Measurements from ENCODE around the gene C1QC. TPM values are rescaled to one million over a fixed set of nuclear protein-coding genes. Genes with fewer than 3 reads are reported as not detected.
A peak's percentile ranks its signal among the peaks of the same experiment; 100 is the strongest.

Gene C1QC
- total RNA-seq, 1 experiment from 2014 or later = 0.59 TPM

- ChIA-PET POLR2A (no interaction called here), RAD21 (ENCODE audit: low non-redundant PET in 1 of 2, low total read pairs in 2 of 2, uncharacterized antibody in 2 of 2, unreplicated experiment in 2 of 2) (no interaction called here), CTCF (interaction anchor here (1.4 kb wide), 1 partner anchor 216 kb away, joined by 3 read pairs; no protein-coding TSS in a partner anchor)
- ATAC-seq (no peak), DNase-seq (ENCODE audit: low read depth, low spot score) (no peak)
- Histone ChIP-seq H3K9me2 (ENCODE audit: insufficient read depth) (no peaks in the 10 kb centered on the region), H2AFZ (ENCODE audit: low read depth, low read length, poor library complexity, severe bottlenecking) (no peak within 1 kb of the TSS), H3K36me3 (ENCODE audit: control insufficient read depth in 1 of 2, insufficient read depth in 2 of 2, low read length in 2 of 2) (no peaks in the 10 kb centered on the region), H3K9ac (ENCODE audit: low read length) (no peak within 1 kb of the TSS), H3K27me3 (ENCODE audit: insufficient read depth, low read length) (peaks cover 10% of the 10 kb centered on the region; the same call in 1 of the 2 replicates), H3K4me3 (replicated peaks in 1 of 2; ENCODE audit: low read depth in 1 of 2, low read length in 2 of 2) (no peak within 1 kb of the TSS), H3K4me1 (ENCODE audit: control insufficient read depth in 1 of 2, insufficient read depth in 2 of 2, low read length in 2 of 2) (no peaks in the 10 kb centered on the region), H4K20me1 (ENCODE audit: insufficient read depth) (no peaks in the 10 kb centered on the region), H3K27ac (ENCODE audit: low read depth, low read length) (no peak within 1 kb of the TSS), H3K4me2 (ENCODE audit: low read length) (no peak within 1 kb of the TSS), H3K9me3 (ENCODE audit: control insufficient read depth in 1 of 2, insufficient read depth in 1 of 2, low read depth in 1 of 2, low read length in 2 of 2) (no peaks in the 10 kb centered on the region), H3K79me2 (ENCODE audit: insufficient read depth, low read length) (no peaks in the 10 kb centered on the region)
- TF ChIP-seq POLR2AphosphoS5 (IDR thresholded peaks at IDR 0.05; ENCODE audit: low read depth, low read length) (no peak), FOSL1 (IDR thresholded peaks at IDR 0.05; ENCODE audit: low read depth) (no peak), SIN3A (IDR thresholded peaks at IDR 0.05; ENCODE audit: low read depth) (no peak)
- no TSS peak for BruUV-seq (replicated peaks)
- intact Hi-C loops (cut with micrococcal nuclease) = no loop called here
These were observed 7.1 kb upstream of the C1QC start, which contains the start of gene C1QA for GRCh38 chr1:22636353-22636752. Gene C1QA, plus strand, starts transcription at chr1:22636628. Its CDS starts 989 bp downstream, at chr1:22637617.

- H3K27me3 ChIP-seq (ENCODE audit: insufficient read depth, low read length) = peaks cover 10% of the 10 kb centered on the region; the same call in 1 of the 2 replicates
- H3K79me2 ChIP-seq (ENCODE audit: insufficient read depth, low read length) = no peaks in the 10 kb centered on the region
- no peaks in the 10 kb centered on the region for H3K4me1 ChIP-seq (ENCODE audit: control insufficient read depth in 1 of 2, insufficient read depth in 2 of 2, low read length in 2 of 2)
- RAD21 ChIA-PET (ENCODE audit: low non-redundant PET in 1 of 2, low total read pairs in 2 of 2, uncharacterized antibody in 2 of 2, unreplicated experiment in 2 of 2) = no interaction called here
- no peak overlapping the region for H3K27ac ChIP-seq (ENCODE audit: low read depth, low read length)
- H3K4me2 ChIP-seq (ENCODE audit: low read length) = no peak overlapping the region
- no peaks in the 10 kb centered on the region for H3K9me2 ChIP-seq (ENCODE audit: insufficient read depth)
- BruUV-seq (replicated peaks) = no TSS peak
- no peaks in the 10 kb centered on the region for H3K36me3 ChIP-seq (ENCODE audit: control insufficient read depth in 1 of 2, insufficient read depth in 2 of 2, low read length in 2 of 2)
- DNase-seq (ENCODE audit: low read depth, low spot score) (no peak), ATAC-seq (no peak)
- POLR2A ChIA-PET = no interaction called here
- no peak overlapping the region for H3K9ac ChIP-seq (ENCODE audit: low read length)
- H2AFZ ChIP-seq (ENCODE audit: low read depth, low read length, poor library complexity, severe bottlenecking) = no peak overlapping the region
- H3K4me3 ChIP-seq (replicated peaks in 1 of 2; ENCODE audit: low read depth in 1 of 2, low read length in 2 of 2) = no peak overlapping the region
- intact Hi-C loops (cut with micrococcal nuclease) = no loop called here
- CTCF ChIA-PET = interaction anchor here (1.4 kb wide), 1 partner anchor 217 kb away, joined by 3 read pairs; no protein-coding TSS in a partner anchor
- no peaks in the 10 kb centered on the region for H4K20me1 ChIP-seq (ENCODE audit: insufficient read depth)
- H3K9me3 ChIP-seq (ENCODE audit: control insufficient read depth in 1 of 2, insufficient read depth in 1 of 2, low read depth in 1 of 2, low read length in 2 of 2) = no peaks in the 10 kb centered on the region
- peak; percentile 35; the same call in 1 of the 2 replicates for TF ChIP-seq RAD21 (IDR thresholded peaks at IDR 0.05; ENCODE audit: low read depth)
- no peak for TF ChIP-seq FOSL1 (IDR thresholded peaks at IDR 0.05; ENCODE audit: low read depth)
These were observed 6.5 kb upstream of the C1QC start for GRCh38 chr1:22636927-22637326.
